Breast epithelium (tissue), 3 donors: ENCODE measurements around the gene TBC1D10A.

Experiments used
- CTCF ChIP-seq, 3 donors: fragments of 450-650 bp; IDR thresholded peaks; one replicate each; pipeline ENCODE4 v1.5.1; 2016 to 2017; ENCODE audit warnings: antibody characterized with exemption in 3 of 3, mild to moderate bottlenecking in 3 of 3, moderate library complexity in 3 of 3
- POLR2A ChIP-seq: fragments of 450-650 bp; IDR thresholded peaks from one replicate; pipeline ENCODE4 v1.6.1; 2016; ENCODE audit warnings: antibody characterized with exemption, mild to moderate bottlenecking, moderate library complexity
- POLR2AphosphoS5 ChIP-seq, 3 donors: sonication (generic); formaldehyde crosslinking; IDR thresholded peaks; one replicate each; pipeline ENCODE4 v1.6.1; 2017; ENCODE audit warnings: antibody characterized with exemption in 3 of 3

GRCh38 chr22:30285846-30286200 is 40.9 kb downstream of the TBC1D10A start:
- TF ChIP-seq POLR2A: no peak
- no peak for TF ChIP-seq CTCF (IDR thresholded peaks at IDR 0.05)
- TF ChIP-seq POLR2AphosphoS5 (IDR thresholded peaks at IDR 0.05): no peak
